DMS114 treated with DMSO at 0.1 percent for 48 hours (cell line): ENCODE measurements around the gene CENPE.

Experiments used
- DNase-seq: peaks from one replicate; lab custom pipeline; 2025; ENCODE audit not compliant: unreplicated experiment; lab: John Stamatoyannopoulos, UW

CENPE gene

GRCh38 chr4:103075894-103076746 lies 122.0 kb downstream of the CENPE start:
- no peak for DNase-seq

- no peak for DNase-seq
Observed at GRCh38 chr4:103075435-103075893, 122.7 kb downstream of the CENPE start.

DNA sequence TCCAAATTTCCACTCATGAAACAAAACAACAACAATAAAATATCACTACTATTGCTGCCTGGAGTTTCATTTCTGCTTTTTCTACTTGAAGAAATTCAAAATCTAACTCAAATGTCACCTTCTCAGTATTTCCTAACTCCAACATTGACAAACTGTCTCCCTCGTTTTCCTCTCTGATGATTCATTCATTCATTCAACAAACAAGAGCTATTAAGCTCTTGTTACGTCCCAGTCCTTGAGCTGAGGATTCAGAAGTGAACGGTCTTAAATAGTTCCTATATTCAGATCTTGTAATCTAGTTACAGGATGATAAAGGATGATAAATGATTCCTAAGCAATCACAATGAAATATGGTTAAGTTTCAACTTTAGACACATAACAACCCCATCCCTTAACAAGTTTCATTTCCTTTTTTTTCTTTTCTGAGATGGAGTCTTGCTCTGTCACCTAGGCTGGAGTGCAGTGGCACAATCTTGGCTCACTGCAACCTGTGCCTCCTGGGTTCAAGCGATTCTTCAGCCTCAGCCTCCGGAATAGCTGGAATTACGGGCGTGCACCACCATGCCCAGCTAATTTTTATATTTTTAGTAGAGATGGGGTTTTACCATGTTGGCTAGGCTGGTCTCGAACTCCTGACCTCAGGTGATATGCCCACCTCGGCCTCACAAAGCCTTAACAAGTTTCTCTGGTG lies 123.3 kb downstream of the CENPE start:
- no peak for DNase-seq

DNA sequence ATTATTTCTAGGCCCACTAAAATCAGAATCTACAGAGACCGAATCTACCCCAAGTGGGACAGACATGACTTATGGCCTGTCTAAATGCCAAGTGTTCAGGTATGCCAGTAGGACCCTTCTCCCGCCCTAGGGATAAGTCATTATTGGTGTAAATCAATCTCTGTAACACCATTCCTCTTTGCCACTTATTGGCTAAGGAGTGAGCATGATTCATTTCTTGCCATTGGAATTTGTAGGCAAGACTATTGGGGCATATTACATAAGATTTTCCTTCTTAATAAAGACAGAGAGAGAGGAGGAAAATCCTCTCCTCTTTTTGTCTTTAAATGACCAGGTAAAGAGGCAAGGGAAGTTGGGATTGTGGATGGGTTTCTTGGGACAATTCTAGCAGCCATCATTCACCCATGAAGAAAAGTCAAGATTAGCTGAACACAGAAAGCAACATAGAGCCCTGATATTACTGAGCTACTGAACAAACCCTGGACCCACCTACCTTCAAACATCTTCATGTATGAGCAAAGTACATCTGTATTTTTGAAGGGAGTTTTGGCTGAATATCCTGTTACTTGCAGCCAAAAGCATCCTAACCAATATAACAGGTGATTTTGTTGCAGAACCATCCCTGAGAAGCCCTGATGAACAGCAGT lies 124.2 kb downstream of the CENPE start:
- DNase-seq = no peak

DNA sequence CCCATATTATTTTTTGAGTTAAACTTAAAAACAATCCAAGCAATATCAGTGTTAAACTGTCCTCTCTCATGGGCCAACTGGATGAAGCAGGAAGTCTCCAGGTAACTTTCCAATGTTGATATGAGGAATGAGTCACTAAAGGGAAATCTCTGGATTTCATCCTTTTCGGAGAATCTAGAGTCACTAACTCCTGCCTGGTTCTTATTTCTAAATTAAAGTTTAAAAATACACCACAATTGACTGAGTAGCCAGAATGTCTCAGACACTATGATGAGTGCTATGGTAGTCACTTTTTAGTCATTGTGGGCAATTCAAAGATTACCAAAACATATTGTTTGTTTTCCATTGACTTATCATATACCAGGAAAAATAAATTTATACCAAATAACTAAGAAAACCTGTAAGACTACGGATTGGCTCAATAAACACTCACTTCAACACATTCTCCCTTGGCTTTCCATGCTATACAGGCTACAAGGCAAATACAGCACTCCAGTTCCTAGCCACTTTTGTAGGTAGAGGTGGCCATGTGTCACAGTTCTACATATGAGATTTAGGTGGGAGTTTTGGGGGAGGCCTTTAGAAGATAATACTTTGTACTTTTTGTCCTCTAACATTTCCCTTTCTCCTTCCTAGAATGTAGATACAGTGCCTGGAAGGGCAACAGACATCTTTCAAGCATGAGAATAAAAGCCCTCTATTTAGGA lies 130.1 kb downstream of the CENPE start:
- no peak for DNase-seq

- DNase-seq = no peak
Observed at GRCh38 chr4:103060453-103061148, 137.5 kb downstream of the CENPE start.
